C4-2B (cell line): ENCODE measurements around the gene CCM2L.

Source experiments
- CTCF ChIP-seq: fragments of 450-650 bp; conservative IDR thresholded peaks from 2 replicates; pipeline ENCODE4 v1.5.1; 2017; ENCODE audit warnings: mild to moderate bottlenecking
- ZFX ChIP-seq: fragments of 450-650 bp; IDR thresholded peaks from 2 replicates; pipeline ENCODE4 v1.6.1; 2017

- TF ChIP-seq CTCF: no peak
- no peak for TF ChIP-seq ZFX
Observed at GRCh38 chr20:32040142-32040953, 30.1 kb downstream of the CCM2L start.
